HG02642 (cell line): Measurements from ENCODE around the gene S100A6.
"Not testable (repeated sequence)": the region's sequence is repeated elsewhere in the genome, so short reads cannot be mapped to it uniquely, and the experiment has no call there.

Experiments
- ATAC-seq: cut with Tn5 transposase; IDR thresholded peaks from one replicate; pipeline ENCODE4 v1.9.1; 2021; ENCODE audit warnings: mild to moderate bottlenecking; ENCODE audit not compliant: unreplicated experiment, poor library complexity

S100A6 gene

GRCh38 chr1:153535242-153536011 lies at the start of gene S100A6:
S100A6 (minus strand) TSS chr1:153535991; CDS start chr1:153535339, 652 bp downstream.
- ATAC-seq = peak; percentile 10

DNA sequence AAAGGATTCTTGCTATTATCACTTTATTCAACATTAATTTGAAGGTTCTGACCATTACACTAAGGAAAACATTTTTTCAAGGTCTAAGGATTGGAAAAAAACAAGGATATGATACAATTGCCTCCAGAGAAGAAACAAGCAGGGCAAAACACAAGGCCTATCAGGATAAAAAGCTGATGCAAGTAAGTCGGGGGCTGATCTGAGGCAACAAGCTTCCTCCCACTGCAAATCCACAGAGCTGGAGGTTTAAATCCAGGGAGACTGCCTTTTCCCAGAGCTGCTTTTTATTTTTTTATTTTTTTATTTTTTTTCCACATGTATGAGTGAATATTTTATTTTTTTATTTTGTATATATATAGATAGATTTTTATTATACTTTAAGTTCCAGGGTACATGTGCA lies 49.2 kb upstream of the S100A6 start:
- ATAC-seq = no peak

GRCh38 chr1:153583976-153584375 lies 48.2 kb upstream of the S100A6 start:
- ATAC-seq = no peak

GRCh38 chr1:153583514-153583913 lies 47.7 kb upstream of the S100A6 start:
- not testable (repeated sequence) for ATAC-seq

GRCh38 chr1:153582836-153583235 lies 47.0 kb upstream of the S100A6 start:
- ATAC-seq = not testable (repeated sequence)

GRCh38 chr1:153578936-153579335 lies 43.1 kb upstream of the S100A6 start:
- ATAC-seq = no peak

DNA sequence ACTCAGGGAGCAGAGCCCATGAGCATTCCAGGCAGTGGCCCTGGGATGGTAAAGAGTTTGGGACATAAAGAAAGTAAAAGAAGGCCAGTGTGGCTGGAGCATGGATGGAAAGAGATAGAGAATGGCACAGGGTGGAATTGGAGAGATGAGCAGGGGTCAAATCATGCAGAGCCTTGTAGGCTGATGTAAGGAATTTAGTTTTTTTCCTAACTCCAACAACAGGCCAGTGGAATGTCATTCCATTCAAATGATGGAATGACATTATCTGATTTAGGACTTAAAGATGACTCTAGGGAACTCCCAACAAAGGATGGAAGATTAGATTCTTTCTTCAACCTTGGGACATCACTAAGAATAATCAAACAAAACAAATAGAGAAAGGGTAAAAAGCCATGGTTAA lies 42.7 kb upstream of the S100A6 start:
- no peak for ATAC-seq

DNA sequence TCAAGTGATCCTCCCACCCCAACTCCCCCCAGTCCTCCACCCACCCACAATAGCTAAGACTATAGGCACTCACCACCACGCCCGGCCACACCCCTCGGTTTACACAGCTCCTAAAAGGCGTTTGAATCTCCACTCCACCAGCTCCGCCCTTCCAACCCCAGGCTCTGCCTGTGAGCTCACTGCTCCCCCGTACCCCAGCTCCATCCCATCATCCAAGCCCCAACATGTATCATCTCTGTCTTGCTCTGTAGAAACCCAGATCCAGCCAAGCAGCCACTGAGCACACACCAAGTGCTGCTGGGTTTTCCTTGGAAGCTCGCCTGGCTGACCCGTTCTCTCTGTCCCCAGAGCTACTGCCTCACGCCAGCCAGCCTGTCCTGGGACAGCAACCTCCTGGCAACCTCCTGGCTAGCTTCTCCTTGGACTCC lies 41.8 kb upstream of the S100A6 start:
- ATAC-seq = no peak

DNA sequence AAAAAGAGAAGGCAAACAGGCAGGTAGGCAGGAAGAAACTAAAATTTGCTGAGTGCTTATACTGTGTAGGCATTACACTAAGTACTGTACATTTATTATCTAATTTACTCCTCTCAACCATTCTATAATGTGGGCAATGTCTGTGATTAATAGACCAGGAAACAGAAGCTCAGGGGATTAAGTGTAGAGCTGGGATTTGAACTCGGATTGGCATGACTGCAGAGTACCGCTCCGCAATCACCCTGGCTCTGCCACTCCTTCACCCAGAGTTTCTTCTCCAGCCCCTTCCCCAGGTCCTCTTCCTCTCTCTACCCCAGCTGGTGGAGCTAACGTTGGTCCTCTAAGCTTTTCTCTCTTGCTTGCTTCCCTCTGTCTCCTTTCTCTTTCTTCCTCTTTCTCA lies 41.3 kb upstream of the S100A6 start:
- ATAC-seq = no peak

DNA sequence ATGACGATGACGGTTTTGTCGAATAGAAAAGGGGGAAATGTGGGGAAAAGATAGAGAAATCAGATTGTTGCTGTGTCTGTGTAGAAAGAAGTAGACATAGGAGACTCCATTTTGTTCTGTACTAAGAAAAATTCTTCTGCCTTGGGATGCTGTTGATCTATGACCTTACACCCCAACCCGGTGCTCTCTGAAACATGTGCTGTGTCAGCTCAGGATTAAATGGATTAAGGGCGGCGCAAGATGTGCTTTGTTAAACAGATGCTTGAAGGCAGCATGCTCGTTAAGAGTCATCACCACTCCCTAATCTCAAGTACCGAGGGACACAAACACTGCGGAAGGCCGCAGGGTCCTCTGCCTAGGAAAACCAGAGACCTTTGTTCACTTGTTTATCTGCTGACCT lies 39.7 kb upstream of the S100A6 start:
- ATAC-seq = not testable (repeated sequence)

GRCh38 chr1:153575081-153575491 lies 39.3 kb upstream of the S100A6 start:
- not testable (repeated sequence) for ATAC-seq

DNA sequence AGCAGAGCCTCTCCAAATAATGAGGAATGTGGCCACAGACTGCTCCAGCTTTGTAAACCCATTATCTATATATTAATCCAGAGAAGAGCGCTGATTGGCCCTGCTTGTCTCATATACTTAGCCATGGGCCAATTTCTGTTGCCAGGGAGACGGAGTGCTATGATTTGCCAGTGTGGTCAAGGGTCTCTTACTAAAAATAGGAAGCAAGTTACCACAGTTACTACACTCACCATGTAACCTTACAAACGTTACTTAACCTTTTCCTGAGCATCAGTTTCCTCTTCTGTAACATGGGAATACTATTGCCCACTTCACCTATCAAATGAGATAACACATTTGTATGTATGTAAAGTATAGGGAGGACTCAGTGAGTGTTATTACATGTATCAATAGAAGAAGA lies 37.6 kb upstream of the S100A6 start:
- no peak for ATAC-seq

DNA sequence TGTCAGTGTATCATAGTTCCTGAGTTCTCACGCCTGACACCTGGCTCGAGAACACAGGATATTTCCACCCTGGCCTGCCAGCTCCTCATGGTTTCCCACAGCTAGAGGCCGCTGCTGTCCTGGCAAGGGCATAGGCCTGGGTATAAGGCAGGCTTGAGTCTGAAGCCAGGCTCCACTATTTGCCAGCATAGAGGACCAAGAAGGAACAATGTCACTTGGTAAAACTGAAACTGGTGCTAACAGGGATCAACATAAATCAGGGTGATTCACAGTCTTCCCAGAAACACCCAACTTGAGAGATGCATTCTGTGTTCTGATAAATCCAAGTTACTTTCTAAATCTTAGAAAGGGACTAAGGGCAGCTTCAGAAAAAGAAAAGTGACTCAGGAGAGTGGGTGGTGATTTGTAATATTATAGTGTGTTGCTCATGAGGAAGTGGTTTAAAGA lies 36.8 kb upstream of the S100A6 start:
- ATAC-seq = peak; percentile 70

GRCh38 chr1:153571706-153572105 lies 35.9 kb upstream of the S100A6 start:
- ATAC-seq = no peak

GRCh38 chr1:153570874-153571273 lies 35.1 kb upstream of the S100A6 start:
- ATAC-seq = no peak

DNA sequence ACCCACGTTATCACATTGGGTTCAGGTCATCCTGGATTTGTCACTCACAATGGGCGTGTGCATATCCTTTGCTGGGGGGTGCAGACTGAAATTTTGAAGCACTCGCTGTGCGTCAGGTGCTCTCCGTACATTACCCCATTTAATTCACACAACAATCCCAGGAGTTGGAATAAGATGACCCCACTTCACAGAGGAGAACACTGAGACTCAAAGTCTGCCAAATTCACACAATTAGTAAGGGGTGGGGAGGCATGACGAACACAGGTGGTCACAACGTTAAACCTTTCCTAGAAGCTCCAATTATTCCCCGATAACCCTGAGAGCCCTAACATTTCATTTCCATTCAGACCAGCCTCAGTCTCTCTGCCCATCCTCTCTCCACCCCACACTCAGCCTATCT lies 33.7 kb upstream of the S100A6 start:
- no peak for ATAC-seq

GRCh38 chr1:153568367-153569099 lies 32.7 kb upstream of the S100A6 start:
- ATAC-seq = no peak

DNA sequence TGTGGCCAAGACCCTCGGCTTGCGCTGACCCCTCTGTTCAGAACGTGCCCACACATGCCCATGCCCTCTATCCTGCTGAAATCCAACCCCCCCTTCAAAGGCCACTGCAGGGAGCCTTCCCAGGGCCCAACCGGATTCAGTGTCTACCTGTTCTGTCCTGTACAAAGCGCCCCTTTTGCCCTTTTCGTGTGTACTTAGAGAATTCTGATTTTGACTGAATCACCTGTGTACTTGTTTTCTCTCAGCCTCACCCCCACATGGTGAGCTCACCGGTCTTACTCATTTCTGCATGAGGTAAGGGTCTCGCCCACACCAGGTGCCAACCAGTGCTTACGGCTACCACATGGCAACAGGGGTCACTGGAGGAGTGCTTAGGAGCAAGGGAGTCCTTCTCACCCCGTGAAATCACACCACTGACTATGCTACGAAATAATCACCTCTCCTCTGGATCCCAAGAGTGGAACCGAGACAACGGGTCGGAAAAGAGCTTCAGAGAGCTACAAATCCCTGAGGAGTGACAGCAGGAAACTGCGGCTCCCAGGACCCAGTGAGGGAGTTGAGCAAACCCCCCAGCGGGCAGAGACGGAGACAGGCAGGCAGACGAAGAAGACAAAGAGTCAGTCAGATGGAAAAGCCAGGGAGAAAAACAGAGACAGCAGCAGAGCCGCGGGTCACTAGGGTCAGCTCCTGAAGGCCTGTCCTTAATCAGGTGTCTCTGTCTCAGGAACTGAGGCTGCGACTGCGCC lies 32.0 kb upstream of the S100A6 start:
- ATAC-seq = no peak

DNA sequence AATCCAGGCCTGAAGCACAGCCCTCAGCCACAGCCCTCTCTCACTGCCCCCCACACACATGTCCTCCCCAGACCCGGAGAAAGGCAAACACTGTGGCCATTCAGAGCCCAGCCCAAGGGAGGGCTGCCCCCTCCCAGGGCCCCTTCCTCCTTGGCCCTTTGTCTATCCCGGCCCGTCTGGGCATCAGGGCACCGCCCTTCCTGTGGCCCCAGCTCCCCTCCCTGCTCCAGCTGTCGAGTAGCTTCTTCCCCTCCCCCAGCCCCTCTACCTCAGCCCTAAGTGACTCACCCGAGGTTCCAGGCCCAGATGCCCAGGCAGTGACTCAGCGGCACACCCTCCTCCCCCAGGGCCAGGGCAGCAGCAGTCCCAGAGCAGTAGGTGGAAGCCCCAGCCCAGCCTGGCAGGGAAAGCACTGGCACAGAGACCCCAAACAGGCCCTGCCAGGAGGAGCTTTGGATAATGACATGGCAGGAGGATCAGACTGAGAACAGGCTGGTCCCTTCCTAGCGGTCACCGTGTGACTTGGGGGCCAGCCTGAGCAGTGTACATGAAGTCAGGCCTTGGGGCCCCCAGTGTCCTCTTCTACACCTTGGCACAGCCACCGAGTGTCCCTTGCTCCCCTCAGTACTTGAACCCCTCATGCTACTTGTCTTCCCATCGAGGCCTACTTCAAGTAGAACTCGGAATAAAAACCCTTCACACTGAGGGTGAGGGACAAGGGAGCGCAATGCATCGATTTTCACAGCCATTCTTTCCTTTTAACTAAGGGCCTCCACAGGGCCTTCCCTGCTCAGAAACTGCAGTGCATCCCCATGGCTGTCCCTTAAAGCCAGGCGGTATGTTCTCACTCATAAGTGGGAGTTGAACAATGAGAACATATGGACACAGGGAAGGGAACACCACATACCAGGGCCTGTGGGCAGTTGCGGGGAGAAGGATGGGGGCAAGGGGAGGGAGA lies 30.9 kb upstream of the S100A6 start:
- ATAC-seq = no peak
